B cell (primary cell): ENCODE data around the gene PPP1R27. TPM values are rescaled to one million over a fixed set of nuclear protein-coding genes. Genes with fewer than 3 reads are reported as not detected.

Experiments
- ATAC-seq: fragments of 200-7000 bp; cut with Tn5 transposase; one replicate; pipeline ENCODE4 v1.10.0; 2021; ENCODE audit warnings: low read depth, mild to moderate bottlenecking, moderate number of reproducible peaks, moderate library complexity
- CTCF ChIA-PET: fragments of 350-600 bp; sonication (Branson Sonifier 250); formaldehyde crosslinking; loops from one replicate; lab custom pipeline; 2021; ENCODE audit warnings: antibody characterized with exemption, inconsistent platforms; lab: Charles Lee
- POLR2A ChIA-PET: fragments of 350-600 bp; sonication (Branson Sonifier 250); formaldehyde crosslinking; loops from one replicate; lab custom pipeline; 2021; ENCODE audit warnings: antibody characterized with exemption; lab: Charles Lee
- DNase-seq: peaks from one replicate; pipeline ENCODE4 v3.0.0; 2013
- H2AFZ ChIP-seq: 2 replicates; pipeline ENCODE4 v1.6.1; 2012; ENCODE audit warnings: mild to moderate bottlenecking, low read depth, low read length; ENCODE audit not compliant: insufficient read depth, poor library complexity, severe bottlenecking
- H3K27ac ChIP-seq, 2 donors: 1 replicate in 1 of 2; 2 replicates in 1 of 2; pipeline ENCODE4 v1.5.1; 2012 to 2013; ENCODE audit warnings: low read length in 2 of 2, mild to moderate bottlenecking in 2 of 2, moderate library complexity in 1 of 2
- H3K27me3 ChIP-seq, 4 experiments: fragments of 200-600 bp in 1 of 4; sonication (generic) in 1 of 4; replicated peaks in 1 of 4; 1 replicate in 2 of 4; 2 replicates in 2 of 4; pipeline versions ENCODE4 v1.6.1 to v1.7.0; 2013 to 2016; ENCODE audit warnings: low read length in 3 of 4, mild to moderate bottlenecking in 2 of 4, mixed read lengths in 1 of 4, moderate library complexity in 1 of 4; ENCODE audit not compliant: insufficient read depth in 4 of 4, control insufficient read depth in 3 of 4; ENCODE audit errors: control extremely low read depth in 1 of 4
- H3K36me3 ChIP-seq, 2 experiments: replicated peaks in 1 of 2; 1 replicate in 1 of 2; 2 replicates in 1 of 2; pipeline versions ENCODE4 v1.6.1 to v1.7.1; 2013; ENCODE audit warnings: low read length in 1 of 2; ENCODE audit not compliant: insufficient read depth in 2 of 2, control insufficient read depth in 1 of 2; ENCODE audit errors: control extremely low read depth in 1 of 2, extremely low read depth in 1 of 2
- H3K4me1 ChIP-seq, 2 donors: fragments of 200-600 bp in 1 of 2; sonication (generic) in 1 of 2; 1 replicate in 1 of 2; 2 replicates in 1 of 2; pipeline versions ENCODE4 v1.5.1 to v1.6.1; 2013 to 2017; ENCODE audit warnings: low read length in 2 of 2; ENCODE audit not compliant: control insufficient read depth in 2 of 2, insufficient read depth in 2 of 2
- H3K4me2 ChIP-seq: replicated peaks from 2 replicates; pipeline ENCODE3; 2012; ENCODE audit warnings: mild to moderate bottlenecking, low read depth, low read length; ENCODE audit not compliant: poor library complexity, severe bottlenecking
- H3K4me3 ChIP-seq, 5 experiments: fragments of 200-600 bp in 1 of 5; sonication (generic) in 1 of 5; 1 replicate in 3 of 5; 2 replicates in 2 of 5; pipeline versions ENCODE4 v1.5.1 to v1.7.0; 2011 to 2016; ENCODE audit warnings: low read length in 4 of 5, mild to moderate bottlenecking in 4 of 5, low read depth in 2 of 5, control low read depth in 1 of 5, moderate library complexity in 1 of 5; ENCODE audit not compliant: insufficient read depth in 1 of 5; ENCODE audit errors: control extremely low read depth in 1 of 5, extremely low read depth in 1 of 5
- H3K79me2 ChIP-seq: fragments of 200-600 bp; sonication (generic); one replicate; pipeline ENCODE4 v1.6.0; 2016; ENCODE audit warnings: low read length; ENCODE audit not compliant: control insufficient read depth, insufficient read depth
- H3K9ac ChIP-seq: fragments of 200-600 bp; sonication (generic); 2 replicates; pipeline ENCODE4 v1.6.1; 2017; ENCODE audit warnings: mild to moderate bottlenecking, low read length, moderate library complexity
- H3K9me3 ChIP-seq, 3 donors: one replicate each; pipeline versions ENCODE4 v1.6.1 to v1.7.1; 2013; ENCODE audit warnings: low read length in 2 of 3; ENCODE audit not compliant: control insufficient read depth in 2 of 3, insufficient read depth in 1 of 3; ENCODE audit errors: control extremely low read depth in 1 of 3
- H4K20me1 ChIP-seq: 2 replicates; pipeline ENCODE4 v1.6.0; 2012; ENCODE audit warnings: mild to moderate bottlenecking, low read length; ENCODE audit not compliant: insufficient read depth, control insufficient read depth, poor library complexity, severe bottlenecking
- H3K27ac Mint-ChIP-seq: one replicate; pipeline ENCODE4 v1.8.0; 2021; ENCODE audit warnings: mixed read lengths
- H3K27me3 Mint-ChIP-seq: one replicate; pipeline ENCODE4 v1.8.0; 2021; ENCODE audit warnings: mixed read lengths
- H3K4me1 Mint-ChIP-seq: one replicate; pipeline ENCODE4 v1.8.0; 2021; ENCODE audit warnings: mixed read lengths
- H3K4me3 Mint-ChIP-seq: one replicate; pipeline ENCODE4 v1.8.0; 2021; ENCODE audit warnings: mixed read lengths
- H3K9me3 Mint-ChIP-seq: one replicate; pipeline ENCODE4 v1.8.0; 2022; ENCODE audit warnings: mixed read lengths; ENCODE audit not compliant: insufficient read depth
- CTCF ChIP-seq: fragments of 200-600 bp; IDR thresholded peaks from one replicate; pipeline ENCODE4 v1.8.0; 2022; ENCODE audit warnings: antibody characterized with exemption, mild to moderate bottlenecking
- EZH2 ChIP-seq: IDR thresholded peaks from 2 replicates; pipeline ENCODE4 v1.6.1; 2012; ENCODE audit warnings: borderline replicate concordance, low read depth, mild to moderate bottlenecking, moderate library complexity, low read length; ENCODE audit not compliant: insufficient read depth, poor library complexity, severe bottlenecking
- WGBS: methylation state at CpG from one replicate; pipeline ENCODE4 v1.1.5; 2013; ENCODE audit warnings: missing lambda C conversion rate; ENCODE audit not compliant: insufficient coverage; 5-methylcytosine and 5-hydroxymethylcytosine counted together
- intact Hi-C: fragments of 100-400 bp; cut with micrococcal nuclease; formaldehyde crosslinking; loops from one replicate; pipeline ENCODE4 v1.10.0; 2022
- polyA plus RNA-seq: library from polyadenylated mRNA; depleted of rRNA; stranded (reverse); fragments of >200 nt; gene quantifications from 2 replicates; pipeline ENCODE4 v1.2.3, GENCODE V29; 2012
- total RNA-seq, 2 donors: library from RNA; stranded (reverse); fragments of 120-200 nt in 1 of 2; gene quantifications; 1 replicate in 1 of 2; 2 replicates in 1 of 2; pipeline versions ENCODE4 v1.2.3 to v1.2.4, GENCODE V29; 2013 to 2022

Gene PPP1R27
- total and polyA plus RNA-seq, 2 donors (not counting 1 experiment from before 2014, with no cell fraction given): not detected

GRCh38 chr17:81842725-81843504 lies 8.1 kb upstream of the PPP1R27 start:
- no peak overlapping the region for H3K27ac Mint-ChIP-seq
- no peak for DNase-seq
- intact Hi-C loops: no loop called here
- 93% methylated on average over 18 of the region's 21 CpGs for WGBS
- H2AFZ ChIP-seq: no peak overlapping the region
- no peaks in the 10 kb centered on the region for H3K4me1 ChIP-seq
- no peaks in the 10 kb centered on the region for H3K9me3 Mint-ChIP-seq
- no peak overlapping the region for H3K27ac ChIP-seq
- H3K79me2 ChIP-seq: no peaks in the 10 kb centered on the region
- H3K27me3 ChIP-seq: no peaks in the 10 kb centered on the region
- ChIA-PET CTCF (interaction anchor here (1.4 kb wide), 1 partner anchor 12 kb away, joined by 3 read pairs; no protein-coding TSS in a partner anchor), POLR2A (no interaction called here)
- ATAC-seq: no peak
- no peaks in the 10 kb centered on the region for H3K9me3 ChIP-seq
- H3K36me3 ChIP-seq: peaks cover 3 to 47% of the 10 kb centered on the region in 2 experiments
- no peak overlapping the region for H3K4me3 ChIP-seq
- TF ChIP-seq EZH2 (no peak), CTCF (no peak)
- no peak overlapping the region for H3K4me3 Mint-ChIP-seq
- H3K9ac ChIP-seq: no peak overlapping the region
- no peaks in the 10 kb centered on the region for H3K4me1 Mint-ChIP-seq
- H3K4me2 ChIP-seq: no peak overlapping the region
- no peaks in the 10 kb centered on the region for H4K20me1 ChIP-seq
- H3K27me3 Mint-ChIP-seq: no peaks in the 10 kb centered on the region

- H3K4me1 Mint-ChIP-seq: no peaks in the 10 kb centered on the region
- Histone ChIP-seq H3K4me1 (no peaks in the 10 kb centered on the region), H3K9me3 (no peaks in the 10 kb centered on the region), H3K27me3 (no peaks in the 10 kb centered on the region), H3K27ac (no peak overlapping the region), H3K36me3 (peaks cover 3 to 47% of the 10 kb centered on the region in 2 experiments), H2AFZ (no peak overlapping the region), H3K4me2 (no peak overlapping the region), H3K4me3 (no peak overlapping the region), H3K9ac (no peak overlapping the region), H4K20me1 (no peaks in the 10 kb centered on the region), H3K79me2 (no peaks in the 10 kb centered on the region)
- no peak for TF ChIP-seq CTCF
- TF ChIP-seq EZH2: no peak
- ATAC-seq (no peak), DNase-seq (no peak)
- H3K27ac Mint-ChIP-seq: no peak overlapping the region
- 96% methylated on average over 10 of the region's 11 CpGs for WGBS
- ChIA-PET CTCF (interaction anchor here (1.4 kb wide), 1 partner anchor 13 kb away, joined by 3 read pairs; no protein-coding TSS in a partner anchor), POLR2A (no interaction called here)
- no peak overlapping the region for H3K4me3 Mint-ChIP-seq
- intact Hi-C loops: no loop called here
- no peaks in the 10 kb centered on the region for H3K27me3 Mint-ChIP-seq
- H3K9me3 Mint-ChIP-seq: no peaks in the 10 kb centered on the region
These were observed 7.5 kb upstream of the PPP1R27 start for GRCh38 chr17:81842378-81842724.
